ENCODE results near the gene TRAF4.
"Not testable (repeated sequence)": the region's sequence is repeated elsewhere in the genome, so short reads cannot be mapped to it uniquely, and the experiment has no call there.

The TRAF4 gene

DNA sequence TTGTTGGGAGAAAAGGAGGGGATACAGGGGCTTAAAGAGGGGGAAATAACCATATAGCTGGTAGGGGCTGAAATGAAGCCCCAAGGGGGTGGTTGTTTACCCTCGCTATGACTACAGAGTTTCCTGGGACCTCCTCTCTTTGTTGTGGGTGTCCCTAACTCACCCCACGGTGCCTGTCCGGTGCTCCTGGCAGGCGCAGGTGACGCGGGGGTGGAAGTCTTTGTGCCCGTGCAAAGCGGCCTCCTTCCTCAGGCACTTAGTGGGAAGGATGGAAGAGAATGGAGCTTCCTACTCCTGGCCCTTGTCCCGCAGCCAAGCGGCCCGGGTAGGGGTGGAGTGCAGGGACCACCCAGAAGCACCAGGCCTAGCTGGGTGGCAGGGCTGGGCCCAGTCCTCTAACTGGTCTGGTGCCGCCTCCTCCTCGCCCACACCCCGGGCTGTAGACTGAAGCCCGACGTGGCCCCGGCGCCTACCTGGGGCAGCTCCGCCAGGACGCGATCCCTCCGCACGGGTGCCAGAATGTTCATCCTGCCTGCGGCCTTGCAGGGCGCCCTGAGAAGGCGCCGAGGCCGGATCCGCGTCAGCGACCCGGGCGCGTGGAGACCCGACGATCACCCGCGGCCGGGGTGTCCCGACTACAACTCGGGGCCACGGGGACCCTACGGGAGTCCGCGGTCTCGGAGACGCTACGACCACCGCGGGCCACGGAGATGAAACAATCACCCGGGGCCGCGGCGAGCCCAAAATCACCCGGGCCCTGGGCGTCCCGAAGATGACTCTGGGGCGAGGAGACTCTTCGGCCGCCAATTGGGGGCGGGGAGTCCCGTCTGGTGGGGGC is 26.9 kb upstream of the TRAF4 start:
- peak; percentile 13 for DNase-seq

DNA sequence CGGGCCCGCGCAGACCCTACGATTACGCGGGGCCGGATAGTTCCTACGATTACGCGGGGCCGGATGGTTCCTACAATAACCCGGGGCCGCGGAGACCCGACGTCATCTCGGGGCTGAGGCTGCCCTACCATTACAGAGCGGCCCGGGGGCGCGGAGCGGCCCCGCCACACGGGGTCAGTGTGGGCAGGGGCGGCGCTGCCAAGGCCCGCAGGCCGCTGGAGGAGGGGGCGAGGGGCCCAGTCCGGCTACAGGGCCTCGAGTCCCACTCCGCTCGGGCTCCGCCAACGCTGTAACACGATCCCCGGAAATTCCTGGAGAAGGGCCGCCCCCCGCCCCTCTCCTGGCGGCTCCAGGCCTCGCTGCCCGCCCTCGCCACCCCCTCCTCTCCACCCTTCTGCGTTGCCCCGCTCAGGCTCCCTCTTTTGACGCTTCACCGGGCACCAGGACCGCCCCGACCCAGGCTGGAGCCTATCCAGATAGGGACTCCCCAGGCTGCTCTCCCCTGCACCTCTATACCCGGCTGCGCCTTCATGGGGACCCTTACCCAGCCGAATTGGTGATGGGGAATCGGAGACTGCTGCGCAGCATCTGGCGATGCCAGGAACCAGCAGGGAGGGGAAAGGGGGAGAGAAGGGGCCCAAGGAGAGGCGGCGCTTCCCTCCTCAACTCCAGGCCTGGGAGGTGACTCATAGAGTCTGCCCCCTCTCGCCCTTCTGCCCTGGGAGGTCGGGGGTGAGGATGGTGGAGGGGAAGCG is 26.1 kb upstream of the TRAF4 start, which contains the start of gene RAB34:
RAB34 (minus strand) TSS at position 291 of the 755 bp plus-strand sequence. CDS start 602 bp downstream, outside the sequence.
- peak; percentile 46 for DNase-seq

DNA sequence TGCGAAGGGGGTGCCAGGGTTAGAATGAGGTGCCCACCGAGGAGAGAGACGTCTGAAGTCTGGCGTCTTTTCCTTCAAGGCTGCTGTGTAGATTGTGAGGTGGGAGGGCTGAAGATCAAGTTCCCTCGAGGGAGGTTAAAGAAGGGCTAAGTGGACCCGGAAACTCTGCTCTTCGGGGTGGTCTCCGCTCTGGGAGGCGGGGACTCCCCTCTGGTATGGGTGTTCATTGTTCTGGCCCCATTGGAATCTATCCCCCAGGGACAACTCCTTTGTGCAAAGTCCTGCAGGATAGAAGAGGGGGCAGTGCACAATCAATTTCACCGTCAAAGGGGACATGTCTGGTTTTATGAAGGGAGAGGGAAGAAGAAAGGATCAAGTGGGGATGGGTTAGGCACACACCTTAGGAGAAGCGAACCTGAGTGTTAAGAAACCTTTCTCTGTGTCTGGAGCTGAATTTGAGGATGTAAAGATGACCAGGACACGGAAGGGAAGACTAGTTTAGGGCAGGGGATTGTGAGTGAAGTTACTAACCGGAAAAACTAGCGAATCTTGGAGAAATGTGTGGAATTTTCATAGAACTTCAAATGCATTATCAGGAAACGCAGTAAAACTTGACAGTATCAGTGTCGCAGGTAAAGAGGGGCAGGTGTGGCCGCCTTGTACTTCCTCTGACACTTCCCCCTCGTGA is 25.3 kb upstream of the TRAF4 start:
- DNase-seq = no peak

DNA sequence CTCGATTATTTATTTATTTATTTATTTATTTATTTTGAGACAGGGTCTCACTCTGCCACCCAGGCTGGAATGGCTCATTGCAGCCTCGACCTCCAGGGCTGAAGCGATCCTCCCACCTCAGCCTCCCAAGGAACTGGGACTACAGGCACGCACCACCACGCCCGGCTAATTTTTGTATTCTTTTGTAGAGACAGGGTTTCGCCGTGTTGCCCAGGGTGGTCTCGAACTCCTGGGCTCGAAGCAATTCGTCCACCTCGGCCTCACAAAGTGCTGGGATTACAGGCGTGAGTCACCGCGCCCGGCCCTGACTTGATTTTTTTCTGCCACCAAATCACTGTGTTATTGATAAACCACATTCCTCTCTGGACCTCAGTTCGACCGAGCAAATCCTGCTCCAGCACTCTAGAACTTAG is 24.8 kb upstream of the TRAF4 start:
- DNase-seq = no peak

DNA sequence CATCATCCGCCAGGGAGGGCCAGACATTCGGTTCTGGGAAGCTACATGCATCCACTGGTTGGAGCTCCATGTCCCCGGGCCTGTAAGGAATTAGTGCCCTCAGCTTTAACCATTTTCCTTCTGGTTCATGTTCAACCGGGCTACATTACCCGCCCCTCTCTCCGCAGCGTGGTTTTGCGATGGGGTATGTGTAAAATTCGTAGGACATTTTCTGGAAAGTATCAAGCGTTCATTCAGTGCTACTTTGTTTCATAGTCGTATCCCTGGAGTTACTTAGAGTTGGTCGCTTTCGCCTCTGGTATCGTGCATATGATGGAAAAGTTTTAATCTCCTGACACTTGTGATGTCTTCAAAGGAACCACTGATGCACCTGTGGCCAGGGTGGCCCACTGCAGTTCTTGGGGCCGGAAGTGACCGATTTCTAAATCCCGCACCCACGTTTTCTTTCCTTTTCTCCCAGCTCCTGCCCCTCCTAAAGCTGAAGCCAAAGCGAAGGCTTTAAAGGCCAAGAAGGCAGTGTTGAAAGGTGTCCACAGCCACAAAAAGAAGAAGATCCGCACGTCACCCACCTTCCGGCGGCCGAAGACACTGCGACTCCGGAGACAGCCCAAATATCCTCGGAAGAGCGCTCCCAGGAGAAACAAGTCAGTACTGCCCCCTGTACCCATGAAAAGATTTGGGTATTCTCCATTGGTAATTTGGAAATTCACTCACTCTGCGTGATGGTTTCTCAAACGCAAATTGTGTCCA is 23.4 kb upstream of the TRAF4 start:
- no peak for DNase-seq

DNA sequence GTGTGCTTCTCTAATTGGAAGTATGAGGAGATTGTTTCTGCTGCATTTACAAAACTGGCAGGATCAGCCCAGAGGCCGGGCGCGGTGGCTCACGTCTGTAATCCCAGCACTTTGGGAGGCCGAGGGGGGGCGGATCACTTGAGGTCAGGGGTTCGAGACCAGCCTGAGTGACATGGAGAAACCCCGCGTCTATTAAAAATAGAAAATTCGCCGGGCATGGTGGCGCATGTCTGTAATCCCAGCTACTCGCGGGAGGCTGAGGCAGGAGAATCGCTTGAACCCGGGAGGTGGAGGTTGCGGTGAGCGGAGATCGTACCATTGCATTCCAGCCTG is 22.8 kb upstream of the TRAF4 start:
- DNase-seq = not testable (repeated sequence)

DNA sequence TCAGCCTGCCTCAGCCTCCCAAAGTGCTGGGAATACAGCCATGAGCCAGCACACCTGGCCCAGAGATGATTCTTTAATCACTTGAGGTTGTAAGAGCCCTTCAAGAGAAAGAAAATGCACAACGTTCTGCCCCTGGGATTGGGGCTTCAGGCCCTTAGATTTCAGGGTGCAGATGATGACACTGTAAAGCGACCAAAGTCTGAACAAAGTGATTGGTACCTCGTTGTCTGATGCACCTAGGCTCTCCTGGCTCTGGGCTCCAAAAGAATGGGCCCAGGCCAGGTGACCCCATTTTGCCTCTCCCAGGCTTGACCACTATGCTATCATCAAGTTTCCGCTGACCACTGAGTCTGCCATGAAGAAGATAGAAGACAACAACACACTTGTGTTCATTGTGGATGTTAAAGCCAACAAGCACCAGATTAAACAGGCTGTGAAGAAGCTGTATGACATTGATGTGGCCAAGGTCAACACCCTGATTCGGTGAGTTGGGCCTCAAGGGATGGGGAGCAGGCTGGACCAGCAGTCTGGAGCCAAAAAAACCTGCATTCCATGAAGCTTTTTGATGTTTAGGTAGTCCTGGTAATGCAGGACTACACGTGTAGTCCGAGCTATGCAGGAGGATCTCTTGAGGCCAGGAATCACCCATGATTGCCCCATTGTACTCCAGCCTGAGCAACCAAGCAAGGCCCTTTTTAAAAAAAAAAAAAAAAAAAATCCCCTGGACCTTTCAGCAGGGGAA is 21.2 kb upstream of the TRAF4 start:
- no peak for DNase-seq

DNA sequence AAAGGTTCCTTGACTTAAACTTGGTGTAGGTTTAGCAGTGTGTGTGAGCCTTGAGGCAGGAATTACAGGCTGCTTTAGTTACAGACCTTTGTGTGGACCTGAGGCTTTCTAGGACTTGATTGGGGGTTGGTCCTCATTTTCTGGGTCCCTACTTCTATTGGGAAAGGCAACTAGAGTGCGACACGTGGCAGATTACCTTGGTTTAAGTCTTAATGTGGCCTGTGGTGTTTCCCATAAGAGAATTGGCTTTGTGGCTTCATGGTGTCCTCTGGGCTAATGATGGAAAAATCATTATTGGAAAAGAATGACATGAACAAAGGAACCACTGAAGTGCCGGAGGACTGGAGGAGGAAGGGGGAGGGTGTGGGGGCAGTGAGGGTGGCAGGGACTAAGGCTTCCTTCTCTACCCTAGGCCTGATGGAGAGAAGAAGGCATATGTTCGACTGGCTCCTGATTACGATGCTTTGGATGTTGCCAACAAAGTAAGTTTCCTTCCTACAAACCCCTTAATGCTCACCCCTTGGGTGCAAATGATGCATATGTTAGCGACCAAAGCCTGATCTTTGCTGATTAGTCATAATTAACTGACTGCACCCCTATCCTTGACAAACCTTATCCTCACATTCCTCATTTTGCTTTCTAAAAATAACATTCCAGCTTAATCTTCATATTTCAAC is 20.5 kb upstream of the TRAF4 start:
- no peak for DNase-seq

DNA sequence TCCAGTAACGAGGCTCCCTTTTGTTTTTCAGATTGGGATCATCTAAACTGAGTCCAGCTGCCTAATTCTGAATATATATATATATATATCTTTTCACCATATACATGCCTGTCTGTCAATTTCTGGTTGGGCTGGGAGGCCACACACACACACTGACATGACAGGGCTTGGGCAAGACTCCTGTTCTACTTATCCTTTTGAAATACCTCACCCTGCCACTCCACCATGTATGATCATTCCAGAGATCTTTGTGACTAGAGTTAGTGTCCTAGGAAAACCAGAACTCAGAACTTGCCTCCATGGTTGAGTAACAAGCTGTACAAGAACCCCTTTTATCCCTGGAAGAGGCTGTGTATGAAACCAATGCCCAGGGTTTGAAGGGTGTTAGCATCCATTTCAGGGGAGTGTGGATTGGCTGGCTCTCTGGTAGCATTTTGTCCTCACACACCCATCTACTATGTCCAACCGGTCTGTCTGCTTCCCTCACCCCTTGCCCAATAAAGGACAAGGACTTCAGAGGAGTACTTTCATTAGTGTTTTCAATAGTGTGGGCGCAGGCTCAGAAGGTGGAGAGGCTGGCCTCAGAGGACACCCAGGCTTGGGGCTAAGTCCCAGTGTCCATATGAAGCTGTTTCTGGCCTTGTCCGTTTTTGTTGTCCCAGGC is 19.8 kb upstream of the TRAF4 start:
- not testable (repeated sequence) for DNase-seq

DNA sequence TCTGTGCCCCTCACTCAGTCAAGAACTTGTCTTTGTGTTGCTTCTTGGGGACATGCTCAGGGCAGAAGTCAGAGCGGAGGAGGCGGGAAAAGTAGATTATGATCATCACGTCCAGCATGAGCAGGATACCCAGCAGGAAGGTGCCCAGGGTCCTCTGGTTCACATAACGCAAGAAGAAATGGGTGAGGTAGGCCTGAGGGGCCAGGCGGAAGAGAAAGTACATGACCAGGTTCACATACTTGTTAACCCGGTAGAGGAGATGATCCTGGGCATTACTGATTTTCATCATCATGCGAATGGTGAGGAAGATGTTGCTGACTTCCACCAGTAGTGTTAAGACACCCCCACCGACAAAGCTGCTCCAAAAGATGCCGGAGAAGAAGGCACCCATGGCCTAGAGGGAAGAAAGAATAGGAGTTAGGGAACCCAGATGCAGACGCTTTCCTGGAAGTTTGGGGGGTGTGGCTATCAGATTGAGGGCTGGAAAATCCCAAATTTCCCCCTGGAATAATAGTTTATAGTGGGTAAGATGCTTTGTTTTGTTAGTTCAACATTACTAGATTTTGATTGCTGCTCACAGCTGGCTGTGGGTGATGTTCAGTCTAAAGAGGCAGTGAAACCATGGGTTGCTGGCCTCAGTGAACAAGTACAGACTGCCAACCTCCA is 19.2 kb upstream of the TRAF4 start:
- DNase-seq = peak; percentile 12

DNA sequence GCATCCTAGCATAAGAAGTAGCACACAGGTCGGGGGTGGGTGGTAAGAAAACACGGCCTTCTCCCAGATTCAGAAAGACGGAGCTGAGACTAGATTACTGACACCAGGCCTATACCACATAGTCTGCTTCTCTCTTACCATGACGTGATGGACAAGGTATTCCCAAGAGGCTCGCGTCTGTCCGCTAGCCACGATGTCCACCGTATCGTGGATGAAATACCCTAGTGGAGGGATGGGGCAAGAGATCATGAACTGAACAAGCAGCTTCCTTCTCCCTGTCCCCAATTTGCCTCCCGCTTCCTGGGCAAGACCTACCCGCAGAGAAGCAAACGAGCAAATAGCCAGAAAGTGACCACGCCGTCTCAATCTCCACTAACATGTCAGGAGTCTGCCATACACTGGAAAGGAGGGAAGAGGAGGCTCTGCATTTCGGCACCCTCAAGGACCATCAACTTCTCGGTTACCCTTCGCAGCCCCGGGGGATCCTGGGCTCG is 18.6 kb upstream of the TRAF4 start:
- peak; percentile 7 for DNase-seq

DNA sequence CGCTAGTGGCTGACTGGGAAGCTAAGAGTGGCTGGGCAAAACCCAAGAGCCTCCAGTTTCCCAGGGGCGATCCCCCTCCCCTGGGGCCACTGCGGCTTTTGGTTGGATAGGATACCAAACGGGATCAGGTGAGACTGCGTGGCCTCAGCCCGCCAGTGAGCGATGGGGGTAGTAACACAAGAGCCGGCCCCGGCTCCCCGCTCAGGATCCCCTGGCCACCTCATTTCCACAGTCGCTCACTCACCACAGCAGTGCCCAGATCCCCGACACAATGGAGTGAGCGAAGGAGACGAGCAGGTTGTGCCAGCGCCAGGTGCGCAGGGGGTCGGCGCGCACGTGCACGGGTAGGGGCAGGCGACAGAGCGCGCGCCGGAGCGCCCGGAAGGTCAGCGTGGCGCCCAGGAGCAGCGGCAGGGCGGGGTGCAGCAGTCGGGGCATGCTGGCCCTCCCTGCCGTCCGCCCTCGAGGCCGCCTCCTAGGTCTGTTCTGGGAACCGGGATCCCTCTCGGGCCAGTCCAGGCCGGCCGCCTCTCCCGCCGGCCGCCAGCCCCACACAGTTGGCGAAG is 18.1 kb upstream of the TRAF4 start:
- DNase-seq = no peak

DNA sequence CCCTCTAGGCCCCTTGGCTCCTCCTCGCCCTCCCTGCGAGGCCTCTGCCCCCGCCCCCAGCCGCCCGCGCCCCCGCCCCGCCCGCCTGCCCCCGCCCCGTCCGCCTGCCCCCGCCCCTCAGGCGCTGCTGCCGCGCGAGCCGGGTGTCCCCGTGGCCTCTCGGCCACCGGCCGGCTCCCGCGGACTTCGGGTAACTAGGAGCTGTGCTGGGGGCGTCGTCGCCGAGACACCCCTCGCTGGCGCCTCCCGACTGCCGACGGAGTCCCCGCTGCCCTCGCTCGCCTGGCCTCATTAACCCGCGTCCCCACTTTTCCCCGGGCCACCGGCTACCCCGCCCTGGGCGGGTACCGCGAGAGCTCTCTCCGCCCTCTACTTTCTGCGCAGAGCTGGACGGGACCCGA is 17.6 kb upstream of the TRAF4 start, which contains the start of gene TLCD1:
TLCD1 (minus strand) TSS at position 8 of the 401 bp plus-strand sequence. CDS start 136 bp downstream, outside the sequence.
- peak; percentile 69 for DNase-seq

DNA sequence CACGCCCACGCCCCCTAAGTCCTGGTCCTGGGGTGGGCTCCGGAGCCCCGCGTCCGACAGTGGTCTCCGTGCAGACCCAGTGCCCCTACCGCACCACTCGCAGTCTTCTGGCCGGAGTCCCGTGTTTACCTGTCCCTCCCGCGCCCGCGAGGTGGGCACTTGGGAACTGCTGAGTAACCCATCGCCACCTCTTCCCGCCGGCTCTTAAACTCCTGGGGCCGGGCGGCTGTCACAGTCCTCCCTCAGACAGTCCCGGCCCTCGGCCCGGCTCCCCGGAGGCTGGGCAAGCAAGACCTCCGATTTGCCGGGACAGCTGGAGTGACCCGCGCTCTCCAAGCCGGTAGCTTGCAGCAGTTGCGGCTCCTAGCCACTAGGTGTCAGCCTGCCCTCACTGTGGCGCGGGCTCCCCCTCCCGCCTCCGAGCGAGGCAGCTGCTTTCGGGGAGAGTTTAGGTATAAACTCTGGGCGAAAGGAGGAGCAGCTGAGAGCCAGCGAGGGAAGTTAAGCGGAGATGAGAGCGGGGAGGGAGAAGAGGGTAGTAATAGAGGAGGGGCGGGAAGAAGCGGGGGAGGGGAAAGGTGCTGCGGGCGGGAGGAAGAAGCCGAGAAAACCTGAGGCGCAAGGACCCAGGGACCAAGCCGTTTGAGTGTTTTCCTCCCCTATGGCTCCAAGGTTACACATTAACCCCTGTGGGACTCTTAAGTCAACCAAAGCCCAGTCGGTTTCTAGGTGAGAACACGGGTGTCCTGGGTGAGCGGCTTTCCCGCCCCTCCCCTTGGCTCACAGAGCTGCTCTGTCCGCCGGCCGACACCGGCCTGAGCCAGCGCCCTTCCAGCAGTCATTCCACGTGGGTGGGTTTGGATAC is 17.0 kb upstream of the TRAF4 start:
- peak; percentile 95 for DNase-seq

DNA sequence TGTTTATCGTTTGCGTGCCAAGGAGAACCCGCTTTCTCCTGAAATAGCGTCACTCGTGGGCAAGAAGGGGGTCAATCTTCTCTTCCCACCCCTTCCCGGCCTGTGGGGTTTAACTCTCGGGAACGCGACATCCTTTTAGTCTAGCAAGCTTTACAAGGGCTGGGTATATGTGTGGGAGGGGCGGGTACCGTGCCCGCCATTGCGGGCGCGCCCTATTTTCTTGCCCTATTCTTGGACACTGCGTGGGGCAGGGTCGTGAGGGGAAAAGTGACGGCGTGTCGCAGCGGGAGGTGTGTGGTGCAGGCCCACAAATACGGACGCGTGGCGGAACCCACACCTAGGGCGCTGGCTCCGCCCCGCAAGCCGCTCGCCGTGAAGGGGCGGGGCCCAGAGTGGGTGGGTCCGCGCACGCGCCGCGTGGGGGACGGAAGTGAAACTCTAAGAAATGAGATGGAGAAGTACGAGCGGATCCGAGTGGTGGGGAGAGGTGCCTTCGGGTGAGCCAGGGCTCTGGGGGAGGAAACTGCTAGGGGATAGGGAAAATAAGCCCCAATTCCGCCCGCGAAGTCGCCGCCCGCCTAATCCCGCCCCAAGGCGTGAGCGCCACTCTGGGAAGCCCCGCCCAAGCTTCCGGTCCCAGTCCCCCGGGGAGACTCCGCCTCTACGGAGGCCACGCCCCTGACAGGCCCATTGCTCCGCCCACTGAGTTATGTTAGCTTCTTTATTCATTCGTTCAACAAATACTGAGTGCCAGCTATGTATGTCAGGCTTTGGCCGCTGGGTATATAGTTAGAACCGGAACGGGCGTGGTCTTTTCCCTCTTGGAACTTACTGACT is 15.2 kb upstream of the TRAF4 start, which contains the start of gene NEK8:
NEK8 (plus strand) TSS at position 425 of the 837 bp plus-strand sequence; CDS start at position 451, 26 bp downstream.
- peak; percentile 97 for DNase-seq

DNA sequence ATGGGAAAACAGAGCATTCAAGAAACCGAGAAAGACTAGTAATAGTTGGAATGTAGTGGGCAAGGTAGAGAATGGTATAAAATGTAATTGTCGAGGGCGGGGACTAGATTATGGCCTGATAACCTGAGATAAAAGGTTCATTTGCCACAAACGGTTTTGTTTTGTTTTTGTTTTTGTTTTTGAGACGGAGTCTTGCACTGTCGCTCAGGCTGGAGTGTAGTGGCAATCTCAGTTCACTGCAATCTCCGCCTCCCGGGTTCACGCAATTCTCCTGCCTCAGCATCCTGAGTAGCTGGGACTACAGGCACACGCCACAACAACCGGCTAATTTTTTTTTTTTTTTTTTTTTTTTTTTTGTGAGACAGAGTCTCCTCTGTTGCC is 13.9 kb upstream of the TRAF4 start:
- DNase-seq = no peak

DNA sequence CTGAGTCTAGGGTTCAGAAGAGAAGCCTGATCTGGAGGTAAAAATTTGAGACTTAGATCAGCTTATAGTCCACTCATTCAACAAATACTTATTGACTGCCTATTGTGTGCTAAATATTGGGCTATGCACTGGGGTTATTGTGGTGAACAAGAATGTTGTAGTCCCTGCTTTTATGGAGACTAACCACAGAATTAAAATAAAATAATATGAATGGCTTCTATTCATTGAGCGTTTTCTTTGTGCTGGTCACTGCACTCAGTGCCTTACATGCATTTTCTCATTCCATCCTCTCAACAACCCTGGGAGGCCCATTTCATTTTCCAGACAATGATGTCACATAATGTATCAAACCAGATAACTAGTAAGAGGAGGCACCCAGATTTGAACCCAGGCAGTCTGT is 10.5 kb upstream of the TRAF4 start:
- DNase-seq = no peak

Measured in suppressor macrophage treated with lipopolysaccharide for 4 hours (primary cell).